ENCODE data around the gene RNF157.

The RNF157 gene

DNA sequence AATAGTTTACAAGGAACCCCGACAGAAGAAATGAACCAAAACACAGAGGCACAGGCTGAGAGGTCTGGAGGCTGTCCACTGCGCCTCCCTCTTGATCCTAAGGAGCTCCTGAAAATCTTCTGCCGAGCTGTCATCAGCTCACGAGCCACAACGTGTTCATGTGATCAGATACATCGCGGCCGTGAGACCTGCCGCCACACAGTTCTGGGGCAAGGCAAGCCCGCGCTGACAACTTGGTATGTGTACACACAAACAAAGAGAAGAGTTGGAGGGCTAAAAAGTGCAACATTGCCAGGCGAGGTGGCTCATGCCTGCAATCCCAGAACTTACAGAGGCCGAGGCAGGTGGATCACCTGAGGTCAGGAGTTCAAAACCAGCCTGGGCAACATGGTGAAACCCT is 144.3 kb downstream of the RNF157 start:
- DNase-seq (ENCODE audit: low spot score) (no peak), FAIRE-seq (no peak)

- FAIRE-seq: no peak
- DNase-seq (ENCODE audit: low spot score): no peak
Measured at GRCh38 chr17:76094046-76094445, 146.2 kb downstream of the RNF157 start.

- FAIRE-seq: no peak
- no peak for DNase-seq (ENCODE audit: low spot score)
Measured at GRCh38 chr17:76092526-76093413, 147.5 kb downstream of the RNF157 start.

Measured in RCC 7860 (cell line).